ENCODE data around the gene ERBB4. TPM values are rescaled to one million over a fixed set of nuclear protein-coding genes. Genes with fewer than 3 reads are reported as not detected.
"Not testable (repeated sequence)": the region's sequence is repeated elsewhere in the genome, so short reads cannot be mapped to it uniquely, and the experiment has no call there.

ERBB4 gene
- total RNA-seq, 1 donor from 2014 or later, result 17.8 TPM

- no peak for DNase-seq
Measured at GRCh38 chr2:212066546-212066945, 472.1 kb downstream of the ERBB4 start.

- no peak for DNase-seq
Measured at GRCh38 chr2:212064318-212064717, 474.3 kb downstream of the ERBB4 start.

DNA sequence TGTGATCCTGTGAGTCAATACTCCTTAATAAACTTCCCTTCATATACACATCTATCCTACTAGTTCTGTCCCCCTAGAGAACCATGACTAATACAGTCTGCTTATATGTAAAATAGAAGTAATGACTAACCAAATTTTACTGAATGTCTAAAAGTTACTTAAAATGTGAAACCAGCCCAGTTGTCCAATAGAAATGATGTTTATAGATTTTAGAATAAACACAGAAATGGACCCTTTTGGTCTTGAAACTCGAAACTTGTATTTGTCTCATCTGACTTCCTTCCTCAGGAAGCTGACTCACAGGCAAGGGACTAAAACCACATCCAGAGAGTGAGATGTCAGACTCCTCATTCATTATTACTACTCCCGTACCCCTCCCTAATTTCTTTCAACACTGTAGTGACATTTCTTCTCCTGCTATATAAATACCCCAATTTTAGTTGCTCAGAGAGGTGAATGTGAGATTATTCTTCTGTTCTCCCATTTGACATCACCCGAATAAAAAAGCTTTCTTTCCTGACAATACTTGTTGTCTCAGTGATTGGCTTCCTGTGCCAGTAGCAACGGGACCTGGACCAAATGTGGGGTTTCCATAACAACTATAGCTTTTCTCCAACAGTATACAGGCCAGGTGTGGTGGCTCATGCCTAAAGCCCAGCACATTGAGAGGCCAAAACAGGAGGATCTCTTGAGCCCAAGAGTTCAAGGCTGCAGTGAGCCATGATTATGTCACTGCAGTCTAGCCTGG lies 486.0 kb downstream of the ERBB4 start:
- no peak for DNase-seq

DNA sequence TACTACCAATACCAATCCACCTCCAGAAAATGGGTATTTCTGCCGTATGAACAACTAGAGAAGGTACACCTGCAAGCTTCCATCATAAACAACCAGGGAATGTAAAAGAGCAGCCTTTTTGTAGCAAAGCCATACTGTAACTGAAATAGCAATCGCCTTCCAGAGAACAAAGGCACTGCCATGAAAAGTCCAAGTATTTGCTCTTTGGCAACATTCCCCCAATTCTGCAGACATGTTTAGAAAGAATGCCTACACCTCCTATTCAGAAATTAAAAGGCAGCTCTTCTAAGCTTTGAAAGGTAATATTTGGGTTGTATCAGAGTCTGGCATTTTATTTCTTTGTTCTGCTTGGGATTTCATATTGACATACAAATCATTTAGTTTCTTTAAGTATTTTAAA lies 487.7 kb downstream of the ERBB4 start:
- DNase-seq, result no peak

DNA sequence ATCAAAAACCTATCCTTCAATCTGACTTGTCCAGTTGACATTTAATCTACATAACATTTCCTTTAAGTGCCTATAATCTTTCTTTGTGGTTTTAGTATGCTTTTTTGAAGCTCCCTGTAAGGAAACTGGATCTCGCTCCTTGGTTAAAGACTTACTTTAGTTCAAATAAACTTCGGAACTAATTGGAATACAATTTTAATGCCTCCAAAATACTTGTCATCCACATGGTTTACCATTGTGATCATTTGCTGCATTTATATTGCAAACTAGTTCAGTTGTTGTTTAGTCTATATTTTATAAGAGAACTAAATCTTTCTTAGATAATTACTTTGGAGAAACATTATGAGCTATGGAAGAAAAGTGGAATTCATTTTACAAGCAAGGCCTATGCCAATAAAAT lies 496.0 kb downstream of the ERBB4 start:
- DNase-seq, result no peak

DNA sequence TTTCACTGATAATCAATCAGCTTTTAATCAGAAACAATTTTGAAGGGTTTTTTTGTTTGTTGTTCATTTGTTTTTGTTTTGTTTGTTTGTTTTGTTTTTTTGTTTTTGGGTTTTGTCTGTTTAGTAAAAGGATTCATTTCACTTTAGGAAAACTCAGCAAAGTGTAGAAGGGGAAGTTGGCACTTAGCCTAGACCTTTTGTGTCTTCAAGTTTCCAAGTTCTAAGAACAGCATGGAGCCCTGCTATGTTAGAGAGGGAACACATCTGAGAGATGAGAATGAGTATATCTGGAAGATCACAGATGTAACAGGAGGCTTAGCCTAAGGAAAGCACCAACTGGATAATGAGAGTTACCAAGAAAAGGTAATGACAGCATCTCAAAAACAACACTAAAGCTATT lies 501.5 kb downstream of the ERBB4 start:
- no peak for DNase-seq

DNA sequence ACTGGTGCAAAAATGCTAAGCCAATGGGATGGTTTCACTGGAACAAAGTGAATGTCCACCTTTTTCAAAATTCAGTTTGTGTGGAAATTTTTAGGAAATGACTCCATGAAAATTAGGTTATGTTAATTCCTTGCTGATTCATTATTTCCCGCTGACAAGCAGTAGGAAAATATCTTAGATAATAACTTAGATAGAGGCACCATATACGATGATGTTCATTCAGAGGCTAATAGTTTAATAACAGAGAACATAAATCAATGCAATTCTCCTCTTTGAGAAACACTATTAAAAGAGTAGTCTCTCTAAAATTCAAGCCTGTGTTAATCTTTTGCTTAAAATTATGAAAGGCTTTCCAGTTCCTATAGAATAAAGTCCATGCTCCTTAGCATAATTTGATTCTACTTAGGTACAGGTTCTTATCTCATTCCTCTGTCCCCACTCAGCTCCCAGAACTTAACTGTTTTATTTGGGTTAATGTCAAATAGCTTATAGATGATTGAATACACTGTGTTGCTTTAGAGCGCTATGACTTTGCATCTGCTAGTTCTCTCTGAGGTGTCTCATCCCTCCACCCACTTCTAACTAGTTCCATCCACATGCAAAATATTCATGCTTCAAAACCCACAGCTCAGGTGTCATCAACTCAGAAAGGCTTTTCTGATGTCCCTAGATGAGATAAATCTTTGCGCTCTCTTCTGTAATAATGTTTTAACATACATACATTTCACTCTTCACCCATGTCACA lies 503.6 kb downstream of the ERBB4 start:
- no peak for DNase-seq

- DNase-seq, result no peak
Measured at GRCh38 chr2:212033888-212034287, 504.7 kb downstream of the ERBB4 start.

GRCh38 chr2:212032536-212033219 lies 505.9 kb downstream of the ERBB4 start:
- DNase-seq, result no peak

- DNase-seq, result no peak
Measured at GRCh38 chr2:212032032-212032431, 506.6 kb downstream of the ERBB4 start.

DNA sequence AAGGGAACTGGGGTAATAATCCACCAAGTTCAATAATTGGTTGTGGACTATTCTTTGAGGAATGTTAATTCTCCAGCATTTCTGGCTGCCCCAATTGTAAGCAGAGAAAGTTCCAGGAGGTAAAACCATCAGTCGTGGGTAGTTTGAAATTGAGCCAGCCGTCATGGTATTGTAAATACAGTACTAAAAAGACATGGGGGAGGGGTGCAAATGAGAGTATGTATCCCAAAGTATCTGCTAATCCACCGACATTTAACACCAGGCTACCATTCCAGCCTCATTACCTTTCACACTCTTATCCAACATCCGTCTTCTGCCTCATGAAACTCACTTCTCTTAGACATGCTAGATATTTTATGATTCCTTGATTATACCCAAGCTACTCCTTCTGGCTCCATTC lies 507.9 kb downstream of the ERBB4 start:
- DNase-seq, result no peak

DNA sequence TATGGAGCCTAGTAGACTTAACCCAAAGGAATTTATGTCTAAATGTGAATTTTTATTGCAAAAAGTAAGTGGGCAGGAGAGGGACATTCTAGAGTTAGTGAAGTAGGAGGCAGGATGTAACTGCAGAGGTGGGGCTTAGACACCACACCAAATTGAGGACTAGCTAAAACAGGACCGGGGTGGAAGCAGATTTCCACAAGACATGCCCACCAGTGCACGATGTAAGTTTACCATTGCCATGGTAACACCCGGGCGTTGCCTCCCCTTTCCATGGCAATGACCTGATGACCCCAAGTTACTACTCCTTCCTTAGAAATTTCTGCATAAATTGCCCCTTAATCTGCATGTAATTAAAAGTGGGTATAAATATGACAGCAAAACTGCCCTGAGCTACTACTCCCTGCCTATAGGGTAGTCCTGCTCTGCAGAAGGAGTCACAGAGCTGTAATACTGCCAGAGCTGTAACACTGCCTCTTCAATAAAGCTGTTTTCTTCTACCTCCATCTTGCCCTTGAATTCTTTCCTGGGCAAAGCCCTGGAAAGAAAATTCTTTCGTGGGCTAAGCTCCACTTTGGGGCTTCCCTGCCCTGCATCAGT lies 509.7 kb downstream of the ERBB4 start:
- no peak for DNase-seq

- no peak for DNase-seq
Measured at GRCh38 chr2:212027681-212028628, 510.6 kb downstream of the ERBB4 start.

- DNase-seq, result no peak
Measured at GRCh38 chr2:212024040-212024439, 514.6 kb downstream of the ERBB4 start.

DNA sequence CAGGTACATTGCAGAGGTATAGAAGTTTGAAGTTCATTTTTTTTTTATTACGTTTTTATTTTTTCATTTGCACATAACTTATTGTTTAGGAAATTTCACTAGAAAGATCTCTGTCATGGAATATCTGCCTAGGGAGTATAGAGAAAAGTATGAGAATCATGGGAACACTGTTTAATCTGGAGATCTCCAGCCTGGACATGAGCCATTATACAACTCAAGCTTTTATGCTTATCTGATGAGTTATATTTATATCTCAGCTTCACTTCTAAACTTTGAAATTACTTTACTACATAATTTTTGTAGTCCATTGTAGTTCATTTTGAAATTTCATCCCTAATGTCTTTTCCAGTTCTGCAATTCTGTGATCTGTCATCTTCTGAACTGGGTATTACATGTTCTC lies 515.6 kb downstream of the ERBB4 start:
- DNase-seq, result no peak

GRCh38 chr2:212021947-212022346 lies 516.7 kb downstream of the ERBB4 start:
- no peak for DNase-seq

DNA sequence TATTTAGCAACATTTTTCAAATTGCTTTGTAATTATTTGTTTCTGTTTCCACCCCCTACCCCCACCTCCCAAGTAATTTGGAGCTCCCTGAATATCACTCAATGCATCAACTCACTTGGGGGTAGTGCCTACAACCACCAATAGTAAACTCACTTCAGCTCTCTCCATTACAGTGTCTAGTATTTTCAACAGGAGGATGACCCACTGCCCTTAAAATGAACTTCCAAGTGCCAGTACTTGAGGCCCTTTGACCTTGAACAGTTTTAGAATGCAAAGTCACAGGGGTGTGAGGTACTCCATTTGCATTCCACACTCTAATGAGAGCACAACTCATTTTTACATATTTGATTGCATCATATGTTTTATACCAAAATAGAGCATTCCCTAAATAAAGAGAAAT lies 523.0 kb downstream of the ERBB4 start:
- no peak for DNase-seq

DNA sequence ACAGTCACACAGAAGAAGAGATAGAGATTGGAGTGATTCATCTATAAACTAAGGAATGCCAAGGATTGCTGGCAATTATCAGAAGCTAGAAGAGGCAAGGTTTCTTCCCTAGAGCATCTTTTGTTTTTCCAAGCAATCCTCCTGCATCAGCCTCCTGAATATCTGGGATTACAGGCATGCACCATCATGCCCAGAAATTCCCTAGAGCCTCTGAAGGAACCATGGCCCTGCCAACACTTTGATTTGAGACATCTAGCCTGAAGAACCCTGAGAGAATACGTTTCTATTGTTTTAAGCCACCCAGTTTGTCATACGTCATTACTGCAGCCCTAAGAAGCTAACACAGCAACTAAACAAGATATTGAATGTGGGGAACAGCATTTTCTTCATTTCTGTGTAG lies 525.0 kb downstream of the ERBB4 start:
- DNase-seq, result no peak

DNA sequence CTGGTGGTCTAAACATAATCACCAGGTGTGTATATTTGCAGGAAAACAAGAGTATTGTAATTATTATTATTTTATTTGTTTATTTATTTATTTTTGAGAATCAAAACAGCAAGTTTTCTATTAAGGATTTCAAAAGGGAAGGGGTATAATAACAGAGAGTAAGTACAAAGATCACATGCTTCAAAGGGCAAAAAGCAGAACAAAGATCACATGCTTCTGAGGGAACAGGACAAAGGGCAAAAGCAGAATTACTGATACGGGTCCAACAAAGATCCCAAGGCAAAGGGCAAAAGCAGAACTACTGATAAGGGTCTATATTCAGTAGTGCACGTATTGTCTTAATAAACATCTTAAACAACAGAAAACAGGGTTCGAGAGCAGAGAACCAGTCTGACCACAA lies 528.3 kb downstream of the ERBB4 start:
- DNase-seq, result not testable (repeated sequence)

DNA sequence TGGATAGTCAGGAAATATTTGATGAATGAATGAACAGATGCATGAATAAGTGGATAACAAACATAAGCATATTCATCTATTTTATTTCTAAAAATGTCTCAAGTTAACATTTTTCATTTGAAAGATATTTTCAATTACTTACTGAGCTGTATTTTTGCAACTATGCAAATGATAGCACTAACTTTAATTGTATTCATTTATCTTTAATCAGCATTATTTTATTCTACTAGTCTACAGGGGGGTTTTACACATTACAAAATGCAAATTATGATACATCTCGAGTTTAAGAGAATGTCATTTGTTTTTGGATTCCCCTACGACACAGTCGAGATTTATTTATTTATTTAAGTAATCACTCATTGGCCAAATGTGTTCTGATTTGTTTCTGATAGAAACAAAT lies 530.6 kb downstream of the ERBB4 start:
- no peak for DNase-seq

- peak; percentile 32 for DNase-seq
Measured at GRCh38 chr2:212005085-212005671, 533.4 kb downstream of the ERBB4 start.

All from tongue (tissue), 2 donors.